GM18868 (cell line): Measurements from ENCODE around the gene SRP9.
"Not testable (repeated sequence)": the region's sequence is repeated elsewhere in the genome, so short reads cannot be mapped to it uniquely, and the experiment has no call there.

Experiments used
- ATAC-seq: cut with Tn5 transposase; IDR thresholded peaks from one replicate; pipeline ENCODE4 v1.9.1; 2021; ENCODE audit warnings: mild to moderate bottlenecking, moderate library complexity; ENCODE audit not compliant: unreplicated experiment

SRP9 gene

GRCh38 chr1:225835856-225836255, 58.2 kb downstream of the SRP9 start:
- no peak for ATAC-seq

- ATAC-seq = not testable (repeated sequence)
These were observed 58.7 kb downstream of the SRP9 start for GRCh38 chr1:225836296-225836695.

GRCh38 chr1:225838793-225839192, 61.2 kb downstream of the SRP9 start:
- no peak for ATAC-seq
